OCI-LY1 (cell line): Measurements from ENCODE around the gene IL7R.

Experiments
- H2AFZ ChIP-seq: fragments of 200-600 bp; sonication (generic), shearing (Covaris generic); 2 replicates; pipeline ENCODE4 v1.6.0; 2014; ENCODE audit warnings: antibody characterized with exemption, mild to moderate bottlenecking, low read length
- H3F3A ChIP-seq: fragments of 200-600 bp; sonication (generic), shearing (Covaris generic); 2 replicates; pipeline ENCODE4 v1.6.0; 2014; ENCODE audit warnings: mild to moderate bottlenecking, antibody characterized with exemption, low read length, moderate library complexity; ENCODE audit not compliant: insufficient read depth
- H3K27ac ChIP-seq: fragments of 200-600 bp; sonication (generic); 2 replicates; pipeline ENCODE4 v1.5.1; 2014; ENCODE audit warnings: low read length, mixed run types, mild to moderate bottlenecking, low read depth; ENCODE audit not compliant: poor library complexity, severe bottlenecking
- H3K27me3 ChIP-seq: fragments of 200-600 bp; sonication (generic); 2 replicates; pipeline ENCODE4 v1.6.0; 2014; ENCODE audit warnings: antibody characterized with exemption, mild to moderate bottlenecking, low read length, moderate library complexity; ENCODE audit not compliant: insufficient read depth
- H3K36me3 ChIP-seq: fragments of 200-600 bp; sonication (generic); 2 replicates; pipeline ENCODE4 v1.6.1; 2014; ENCODE audit warnings: mild to moderate bottlenecking, antibody characterized with exemption, low read length, moderate library complexity, mixed read lengths; ENCODE audit not compliant: insufficient read depth
- H3K4me1 ChIP-seq: fragments of 200-600 bp; sonication (generic); 2 replicates; pipeline ENCODE4 v1.5.1; 2014; ENCODE audit warnings: mild to moderate bottlenecking, low read length, moderate library complexity; ENCODE audit not compliant: insufficient read depth, severe bottlenecking
- H3K4me2 ChIP-seq: fragments of 200-600 bp; sonication (generic), shearing (Covaris generic); 2 replicates; pipeline ENCODE4 v1.6.1; 2014; ENCODE audit warnings: low read length
- H3K4me3 ChIP-seq: fragments of 200-600 bp; sonication (generic); 2 replicates; pipeline ENCODE4 v1.5.1; 2014; ENCODE audit warnings: low read length, low read depth, mild to moderate bottlenecking, mixed read lengths; ENCODE audit not compliant: poor library complexity, severe bottlenecking
- H3K79me2 ChIP-seq: fragments of 200-600 bp; shearing (Covaris generic); 2 replicates; pipeline ENCODE4 v1.6.1; 2016; ENCODE audit warnings: mixed run types, low read length, mixed read lengths; ENCODE audit not compliant: insufficient read depth
- H3K9ac ChIP-seq: fragments of 200-600 bp; sonication (generic), shearing (Covaris generic); 2 replicates; pipeline ENCODE4 v1.6.1; 2014; ENCODE audit warnings: mild to moderate bottlenecking, low read length, mixed read lengths
- H3K9me2 ChIP-seq: fragments of 200-600 bp; sonication (generic), shearing (Covaris generic); 2 replicates; pipeline ENCODE4 v1.6.1; 2014; ENCODE audit warnings: low read depth, mild to moderate bottlenecking, low read length, mixed read lengths
- H3K9me3 ChIP-seq: fragments of 200-600 bp; shearing (Covaris generic); 2 replicates; pipeline ENCODE4 v1.6.1; 2014; ENCODE audit warnings: low read length, mixed read lengths
- H4K20me1 ChIP-seq: fragments of 200-600 bp; sonication (generic), shearing (Covaris generic); 2 replicates; pipeline ENCODE4 v1.6.0; 2016; ENCODE audit warnings: mild to moderate bottlenecking, low read length; ENCODE audit not compliant: insufficient read depth
- CTCF ChIP-seq: fragments of 200-600 bp; sonication (generic), shearing (Covaris generic); IDR thresholded peaks from 2 replicates; pipeline ENCODE4 v1.5.1; 2017; ENCODE audit warnings: mild to moderate bottlenecking, antibody characterized with exemption, low read length, moderate library complexity, mixed read lengths
- EZH2 ChIP-seq: fragments of 200-600 bp; sonication (generic), shearing (Covaris generic); IDR thresholded peaks from 2 replicates; pipeline ENCODE4 v1.8.0; 2017; ENCODE audit warnings: borderline replicate concordance, mixed run types, mild to moderate bottlenecking, antibody characterized with exemption, low read length, moderate library complexity, mixed read lengths

Gene IL7R

DNA sequence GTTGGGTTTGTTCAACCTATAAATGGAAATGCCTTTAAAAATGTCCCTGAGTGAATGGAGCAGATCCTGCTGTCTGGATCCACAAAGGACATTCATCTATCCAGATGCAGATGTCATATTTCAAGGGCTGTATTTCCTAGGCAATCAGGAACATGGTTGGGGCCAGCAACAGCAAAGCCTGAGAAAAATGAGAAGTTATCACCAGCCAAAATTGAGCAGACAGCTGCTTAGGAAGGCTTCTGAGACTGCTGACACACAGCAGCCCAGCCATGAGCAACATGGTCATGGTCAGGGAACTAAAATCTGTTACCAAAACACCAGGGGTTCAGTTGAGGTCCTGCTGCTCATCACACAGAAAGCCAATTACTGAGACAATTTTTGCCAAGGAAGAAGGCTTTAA is 9.2 kb upstream of the IL7R start:
- H3K79me2 ChIP-seq: no peaks in the 10 kb centered on the region
- H3K9me3 ChIP-seq: peaks cover 32% of the 10 kb centered on the region
- no peaks in the 10 kb centered on the region for H3K27me3 ChIP-seq
- no peak overlapping the region for H3K4me3 ChIP-seq
- no peak overlapping the region for H3K9ac ChIP-seq
- H2AFZ ChIP-seq: no peak overlapping the region
- 0 out of 2 replicates have a peak, but pooled peaks cover 3% of the 10 kb centered on the region for H3F3A ChIP-seq
- no peaks in the 10 kb centered on the region for H3K36me3 ChIP-seq
- H3K4me2 ChIP-seq: no peak overlapping the region
- no peaks in the 10 kb centered on the region for H4K20me1 ChIP-seq
- no peaks in the 10 kb centered on the region for H3K9me2 ChIP-seq
- H3K27ac ChIP-seq: no peak overlapping the region
- TF ChIP-seq CTCF: no peak
- no peak for TF ChIP-seq EZH2
- H3K4me1 ChIP-seq: peaks cover 29% of the 10 kb centered on the region

DNA sequence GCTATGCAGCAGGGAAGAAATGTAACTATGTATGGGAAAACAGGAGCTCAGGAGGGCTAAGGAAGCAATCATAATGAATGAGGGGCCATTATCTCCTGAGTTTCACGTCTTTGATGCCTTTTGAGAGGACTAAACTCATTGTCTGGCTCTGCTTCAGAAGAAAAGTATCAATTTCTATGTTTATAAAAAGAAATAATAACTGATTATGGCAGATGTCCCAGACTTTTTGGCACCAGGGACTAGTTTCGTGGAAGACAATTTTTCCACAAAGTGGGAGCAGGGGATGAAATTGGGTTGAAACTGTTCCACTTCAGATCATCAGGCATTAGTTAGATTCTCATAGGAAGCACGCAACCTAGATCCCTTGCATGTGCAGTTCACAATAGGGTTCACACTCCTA is 8.7 kb upstream of the IL7R start:
- Histone ChIP-seq H3K27me3 (no peaks in the 10 kb centered on the region), H4K20me1 (no peaks in the 10 kb centered on the region), H3K9me2 (no peaks in the 10 kb centered on the region), H3K27ac (no peak overlapping the region), H3K9ac (no peak overlapping the region), H3K79me2 (no peaks in the 10 kb centered on the region), H3K4me1 (peaks cover 34% of the 10 kb centered on the region), H3K4me2 (no peak overlapping the region), H2AFZ (no peak overlapping the region), H3K4me3 (no peak overlapping the region), H3F3A (0 out of 2 replicates have a peak, but pooled peaks cover 3% of the 10 kb centered on the region), H3K36me3 (no peaks in the 10 kb centered on the region), H3K9me3 (peaks cover 32% of the 10 kb centered on the region)
- TF ChIP-seq EZH2 (no peak), CTCF (no peak)

DNA sequence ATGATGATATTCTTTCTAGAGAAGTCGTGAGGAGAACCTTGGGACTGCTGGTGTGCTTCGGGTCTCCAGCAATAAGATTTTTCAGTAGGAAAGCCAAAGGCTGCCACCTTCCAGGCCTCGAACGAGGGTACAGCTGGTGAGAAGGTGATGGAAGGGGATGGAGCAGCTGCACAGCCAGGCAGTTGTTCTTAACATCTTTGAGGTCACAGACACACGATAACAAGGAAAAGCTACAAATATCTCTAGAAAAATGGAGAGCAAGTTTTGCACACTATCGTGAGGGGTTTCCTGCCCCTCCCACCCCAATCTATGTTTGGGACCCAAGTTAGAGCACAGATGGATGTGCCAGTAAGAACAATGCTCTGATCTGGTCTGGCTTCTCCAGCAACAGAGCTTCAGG is 6.8 kb upstream of the IL7R start:
- Histone ChIP-seq H3K27ac (peak overlapping the region; percentile 90), H4K20me1 (no peaks in the 10 kb centered on the region), H2AFZ (peak overlapping the region; percentile 50; the same call in 1 of the 2 replicates)

More for the DNA sequence above, 6.8 kb upstream of the IL7R start:
- H3F3A ChIP-seq: 0 out of 2 replicates have a peak, but pooled peaks cover 3% of the 10 kb centered on the region
- peaks cover 19% of the 10 kb centered on the region for H3K9me3 ChIP-seq
- H3K4me1 ChIP-seq: peaks cover 53% of the 10 kb centered on the region
- no peaks in the 10 kb centered on the region for H3K27me3 ChIP-seq
- H3K9me2 ChIP-seq: no peaks in the 10 kb centered on the region
- TF ChIP-seq EZH2: no peak
- TF ChIP-seq CTCF: no peak
- peak overlapping the region; percentile 14; the same call in 1 of the 2 replicates for H3K4me2 ChIP-seq
- no peak overlapping the region; the same call in 1 of the 2 replicates for H3K9ac ChIP-seq
- H3K36me3 ChIP-seq: no peaks in the 10 kb centered on the region
- no peaks in the 10 kb centered on the region for H3K79me2 ChIP-seq
- no peak overlapping the region for H3K4me3 ChIP-seq
